ENCODE data around the gene CHPT1. TPM values are rescaled to one million over a fixed set of nuclear protein-coding genes. Genes with fewer than 3 reads are reported as not detected.
A peak's percentile ranks its signal among the peaks of the same experiment; 100 is the strongest.

The CHPT1 gene
- total and polyA plus RNA-seq, 12 donors, result 42.2 to 215 (median 108) TPM

DNA sequence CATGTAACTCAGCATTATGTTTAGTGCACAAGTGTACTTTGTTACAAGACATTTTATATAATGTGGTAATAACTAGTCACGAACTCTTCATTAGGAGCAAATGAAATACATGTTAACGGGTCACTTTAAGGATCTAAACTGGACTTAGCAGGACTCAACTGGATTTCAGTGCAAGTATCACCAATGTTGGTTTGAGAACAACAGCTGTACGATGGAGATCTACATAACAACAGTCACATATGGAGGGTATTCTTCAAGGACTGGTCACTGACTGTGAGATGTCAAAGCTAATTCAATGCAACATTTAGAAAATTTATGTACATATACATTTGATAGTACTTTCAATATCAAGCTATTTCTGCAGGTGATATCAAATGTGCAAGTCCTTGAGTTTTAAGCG, 64.3 kb downstream of the CHPT1 start:
- Histone ChIP-seq H3K4me1 (peaks cover 0 to 28% (median 0%) of the 10 kb centered on the region in 9 donors), H3K9me3 (no peaks in the 10 kb centered on the region), H3K27me3 (no peaks in the 10 kb centered on the region), H3K27ac (no peak overlapping the region), H3K36me3 (peaks cover 0 to 84% (median 22%) of the 10 kb centered on the region in 9 donors), H3K4me3 (no peak overlapping the region)
- no peak for TF ChIP-seq CTCF (IDR thresholded peaks at IDR 0.05)
- intact Hi-C loops (cut with DNase I), result loop anchor here in 2 of 10 donors (5.0 to 10.0 kb wide), 2 partner anchors 347 to 349 kb away; no protein-coding TSS in a partner anchor
- WGBS, 2 donors, result 94 to 95% methylated on average over 4 of the region's 4 CpGs
- ATAC-seq (no peak), DNase-seq (no peak)

GRCh38 chr12:101763246-101763931, 65.9 kb downstream of the CHPT1 start:
- ATAC-seq (peak in 7 of 8 donors; percentile 36 to 70 (median 58)), DNase-seq (no peak)
- no peak overlapping the region for H3K4me3 ChIP-seq
- H3K36me3 ChIP-seq, result peaks cover 0 to 84% (median 18%) of the 10 kb centered on the region in 9 donors
- 68 to 70% methylated on average over 6 of the region's 6 CpGs for WGBS, 2 donors
- no peak for TF ChIP-seq CTCF (IDR thresholded peaks at IDR 0.05)
- H3K27me3 ChIP-seq, result no peaks in the 10 kb centered on the region
- H3K9me3 ChIP-seq, result no peaks in the 10 kb centered on the region
- H3K27ac ChIP-seq, result peak overlapping the region in 2 of 10 donors; percentile 43 to 57
- H3K4me1 ChIP-seq, result peaks cover 0 to 28% (median 0%) of the 10 kb centered on the region in 9 donors
- intact Hi-C loops (cut with DNase I), result loop anchor here in 2 of 10 donors (5.0 to 10.0 kb wide), 2 partner anchors 349 to 351 kb away; no protein-coding TSS in a partner anchor

GRCh38 chr12:101764051-101764792, 66.8 kb downstream of the CHPT1 start:
- DNase-seq (no peak), ATAC-seq (no peak)
- TF ChIP-seq CTCF (IDR thresholded peaks at IDR 0.05), result no peak
- WGBS, 2 donors, result 63 to 69% methylated on average over 5 of the region's 5 CpGs
- intact Hi-C loops (cut with DNase I), result loop anchor here in 2 of 10 donors (5.0 to 10.0 kb wide), 2 partner anchors 349 to 352 kb away; no protein-coding TSS in a partner anchor
- H3K36me3 ChIP-seq, result peaks cover 0 to 86% (median 14%) of the 10 kb centered on the region in 9 donors
- no peaks in the 10 kb centered on the region for H3K27me3 ChIP-seq
- H3K9me3 ChIP-seq, result no peaks in the 10 kb centered on the region
- H3K27ac ChIP-seq, result peak overlapping the region in 2 of 10 donors; percentile 43 to 57
- H3K4me3 ChIP-seq, result no peak overlapping the region
- peaks cover 0 to 28% (median 0%) of the 10 kb centered on the region in 9 donors for H3K4me1 ChIP-seq

- 97 to 98% methylated on average over 1 of the region's 1 CpG for WGBS, 2 donors
- Histone ChIP-seq H3K27me3 (no peaks in the 10 kb centered on the region), H3K9me3 (no peaks in the 10 kb centered on the region), H3K4me1 (peaks cover 0 to 27% (median 0%) of the 10 kb centered on the region in 9 donors), H3K4me3 (no peak overlapping the region), H3K36me3 (peaks cover 0 to 88% (median 11%) of the 10 kb centered on the region in 9 donors), H3K27ac (no peak overlapping the region)
- no peak for DNase-seq
- no peak for TF ChIP-seq CTCF (IDR thresholded peaks at IDR 0.05)
- intact Hi-C loops (cut with DNase I), result loop anchor here in 2 of 10 donors (5.0 to 10.0 kb wide), 2 partner anchors 275 to 353 kb away; no protein-coding TSS in a partner anchor
- no peak for ATAC-seq
Observed at GRCh38 chr12:101767537-101767936, 70.1 kb downstream of the CHPT1 start.

Measured in heart right ventricle (tissue), 16 donors.